Osteocyte (in vitro differentiated cells): ENCODE results near the gene DSG2. TPM values are rescaled to one million over a fixed set of nuclear protein-coding genes. Genes with fewer than 3 reads are reported as not detected.

Experiments used
- DNase-seq: peaks from one replicate; pipeline ENCODE4 v3.0.0; 2021; ENCODE audit warnings: mixed read lengths; ENCODE audit not compliant: unreplicated experiment; ENCODE audit errors: extremely low spot score
- H3K27ac Mint-ChIP-seq: one replicate; pipeline ENCODE4 v1.8.0; 2021; ENCODE audit warnings: mild to moderate bottlenecking, mixed read lengths; ENCODE audit not compliant: unreplicated experiment
- H3K27me3 Mint-ChIP-seq: one replicate; pipeline ENCODE4 v1.8.0; 2021; ENCODE audit warnings: mixed read lengths; ENCODE audit not compliant: unreplicated experiment
- H3K36me3 Mint-ChIP-seq: one replicate; pipeline ENCODE4 v1.8.0; 2021; ENCODE audit warnings: mixed read lengths; ENCODE audit not compliant: unreplicated experiment
- H3K4me1 Mint-ChIP-seq: one replicate; pipeline ENCODE4 v1.8.0; 2021; ENCODE audit warnings: mixed read lengths; ENCODE audit not compliant: unreplicated experiment
- H3K4me3 Mint-ChIP-seq: one replicate; pipeline ENCODE4 v1.8.0; 2021; ENCODE audit warnings: mild to moderate bottlenecking, moderate library complexity, mixed read lengths; ENCODE audit not compliant: unreplicated experiment
- H3K9me3 Mint-ChIP-seq: one replicate; pipeline ENCODE4 v1.8.0; 2021; ENCODE audit warnings: mixed read lengths; ENCODE audit not compliant: unreplicated experiment
- total RNA-seq: library from RNA; stranded (reverse); gene quantifications from 2 replicates; pipeline ENCODE4 v1.2.1, GENCODE V29; 2021
- TF ChIP-seq, protein P1 (sequence below): fragments of 200-600 bp; sonication (generic); IDR thresholded peaks from 2 replicates; pipeline ENCODE4 v1.5.0; 2021; ENCODE audit warnings: antibody characterized with exemption, mild to moderate bottlenecking, moderate library complexity

DSG2 gene
- total RNA-seq, 1 donor from 2014 or later = 16.6 TPM

DNA sequence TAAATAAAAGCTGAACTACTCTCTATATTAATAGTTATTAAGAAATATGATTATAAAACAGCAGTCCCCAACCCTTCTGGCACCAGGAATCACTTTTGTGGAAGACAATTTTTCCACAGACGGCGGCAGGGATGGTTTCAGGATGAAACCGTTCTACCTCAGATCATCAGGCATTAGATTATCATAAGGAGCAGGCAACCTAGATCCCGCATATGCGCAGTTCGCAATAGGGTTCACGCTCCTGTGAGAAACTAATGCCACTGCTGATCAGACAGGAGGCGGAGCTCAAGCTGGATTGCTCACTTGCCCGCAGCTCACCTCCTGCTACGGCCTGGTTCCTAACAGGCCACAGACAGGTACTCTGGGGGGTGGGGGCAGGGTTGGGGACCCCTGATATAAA lies 19.3 kb upstream of the DSG2 start:
- no peaks in the 10 kb centered on the region for H3K36me3 Mint-ChIP-seq
- H3K4me3 Mint-ChIP-seq = no peak overlapping the region
- TF ChIP-seq, protein P1, sequence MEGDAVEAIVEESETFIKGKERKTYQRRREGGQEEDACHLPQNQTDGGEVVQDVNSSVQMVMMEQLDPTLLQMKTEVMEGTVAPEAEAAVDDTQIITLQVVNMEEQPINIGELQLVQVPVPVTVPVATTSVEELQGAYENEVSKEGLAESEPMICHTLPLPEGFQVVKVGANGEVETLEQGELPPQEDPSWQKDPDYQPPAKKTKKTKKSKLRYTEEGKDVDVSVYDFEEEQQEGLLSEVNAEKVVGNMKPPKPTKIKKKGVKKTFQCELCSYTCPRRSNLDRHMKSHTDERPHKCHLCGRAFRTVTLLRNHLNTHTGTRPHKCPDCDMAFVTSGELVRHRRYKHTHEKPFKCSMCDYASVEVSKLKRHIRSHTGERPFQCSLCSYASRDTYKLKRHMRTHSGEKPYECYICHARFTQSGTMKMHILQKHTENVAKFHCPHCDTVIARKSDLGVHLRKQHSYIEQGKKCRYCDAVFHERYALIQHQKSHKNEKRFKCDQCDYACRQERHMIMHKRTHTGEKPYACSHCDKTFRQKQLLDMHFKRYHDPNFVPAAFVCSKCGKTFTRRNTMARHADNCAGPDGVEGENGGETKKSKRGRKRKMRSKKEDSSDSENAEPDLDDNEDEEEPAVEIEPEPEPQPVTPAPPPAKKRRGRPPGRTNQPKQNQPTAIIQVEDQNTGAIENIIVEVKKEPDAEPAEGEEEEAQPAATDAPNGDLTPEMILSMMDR = no peak
- no peak overlapping the region for H3K27ac Mint-ChIP-seq
- DNase-seq = no peak
- no peaks in the 10 kb centered on the region for H3K4me1 Mint-ChIP-seq
- H3K9me3 Mint-ChIP-seq = no peaks in the 10 kb centered on the region
- H3K27me3 Mint-ChIP-seq = peaks cover 37% of the 10 kb centered on the region

DNA sequence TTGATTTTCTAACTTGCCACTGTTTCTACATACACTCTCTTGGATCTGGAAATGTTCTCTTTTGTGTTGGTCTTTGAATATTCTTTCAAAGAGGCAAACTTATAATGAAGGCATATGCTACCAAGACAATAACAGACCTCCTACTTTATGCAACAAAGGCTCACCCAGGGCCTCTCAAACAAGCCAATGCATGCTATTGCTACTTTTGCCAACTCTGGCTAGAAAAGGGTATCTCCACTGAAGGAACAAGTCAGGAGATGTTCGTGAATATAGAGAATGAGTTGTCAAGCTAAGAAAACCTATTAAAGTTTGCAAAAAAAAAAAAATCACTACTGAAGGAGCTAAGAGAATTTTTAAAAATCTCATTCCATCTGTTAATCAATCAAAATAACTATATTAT lies 15.9 kb upstream of the DSG2 start:
- Mint-ChIP-seq H3K4me3 (no peak overlapping the region), H3K27ac (no peak overlapping the region), H3K36me3 (no peaks in the 10 kb centered on the region), H3K27me3 (peaks cover 25% of the 10 kb centered on the region), H3K9me3 (no peaks in the 10 kb centered on the region), H3K4me1 (no peaks in the 10 kb centered on the region)
- TF ChIP-seq, protein P1 = no peak
- no peak for DNase-seq

DNA sequence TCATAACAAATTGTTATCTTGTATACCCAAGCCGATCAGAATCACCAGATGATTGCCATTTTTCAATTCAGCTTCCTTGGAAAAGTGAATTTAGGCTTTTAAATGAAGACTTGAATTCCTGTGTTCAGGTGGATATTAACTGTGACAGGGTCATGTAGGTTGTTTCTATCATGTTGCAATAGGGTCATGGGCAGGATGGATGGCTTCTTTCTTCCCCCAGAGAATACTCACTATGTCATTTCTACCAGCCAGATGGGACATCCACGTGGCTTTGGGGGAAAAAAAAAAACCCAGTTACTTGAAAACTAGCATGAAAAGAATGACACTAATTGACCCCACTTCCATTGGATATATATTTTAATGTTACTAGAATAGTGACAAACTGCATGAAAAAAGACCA lies 14.6 kb upstream of the DSG2 start:
- H3K4me3 Mint-ChIP-seq = no peak overlapping the region
- TF ChIP-seq, protein P1 = no peak
- H3K27ac Mint-ChIP-seq = no peak overlapping the region
- H3K9me3 Mint-ChIP-seq = no peaks in the 10 kb centered on the region
- H3K27me3 Mint-ChIP-seq = peaks cover 25% of the 10 kb centered on the region
- peaks cover 4% of the 10 kb centered on the region for H3K4me1 Mint-ChIP-seq
- no peak for DNase-seq
- H3K36me3 Mint-ChIP-seq = no peaks in the 10 kb centered on the region

DNA sequence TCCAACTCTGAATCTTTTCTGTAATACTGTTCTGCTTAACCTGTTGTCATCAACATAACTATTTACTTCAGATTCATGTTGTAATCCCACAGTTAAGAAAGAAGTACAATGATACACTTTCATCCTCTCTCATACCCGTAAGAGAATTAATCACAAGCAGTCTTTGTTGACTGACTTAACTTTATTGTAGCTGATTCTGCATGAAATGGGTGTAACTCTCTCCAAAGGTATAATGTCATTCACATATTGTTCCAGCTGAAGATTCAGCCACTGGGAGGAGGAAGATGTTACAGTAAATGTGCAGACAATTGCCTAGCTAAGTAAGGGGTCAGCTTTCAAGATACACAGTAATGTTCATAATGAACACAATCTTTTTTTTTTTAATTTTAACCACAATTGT lies 13.5 kb upstream of the DSG2 start:
- Mint-ChIP-seq H3K27me3 (peaks cover 19% of the 10 kb centered on the region), H3K4me1 (peaks cover 4% of the 10 kb centered on the region), H3K27ac (no peak overlapping the region), H3K36me3 (no peaks in the 10 kb centered on the region), H3K4me3 (no peak overlapping the region), H3K9me3 (no peaks in the 10 kb centered on the region)
- no peak for DNase-seq
- TF ChIP-seq, protein P1 = no peak

DNA sequence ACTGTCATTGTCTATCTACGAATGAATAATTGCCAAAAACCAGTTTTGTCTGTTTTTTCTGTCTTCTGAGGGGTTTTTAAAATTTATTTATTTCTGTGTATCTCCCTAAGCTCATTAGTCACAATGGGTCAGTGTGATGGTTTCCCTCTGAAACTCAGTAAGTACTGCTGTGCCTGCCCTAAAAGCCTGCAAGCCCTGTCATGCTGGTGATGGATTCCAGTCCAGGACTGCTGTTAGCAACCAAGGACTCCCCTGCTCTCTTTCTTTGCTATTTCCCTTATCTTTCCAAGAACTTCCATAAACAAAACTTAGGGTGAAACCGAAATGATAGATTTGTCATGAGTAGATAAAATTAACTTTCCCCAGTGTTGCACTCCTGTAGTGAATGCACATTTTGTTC lies 11.8 kb upstream of the DSG2 start:
- Mint-ChIP-seq H3K4me1 (peaks cover 4% of the 10 kb centered on the region), H3K9me3 (no peaks in the 10 kb centered on the region), H3K27ac (no peak overlapping the region), H3K4me3 (no peak overlapping the region), H3K36me3 (no peaks in the 10 kb centered on the region), H3K27me3 (peaks cover 10% of the 10 kb centered on the region)
- DNase-seq = no peak
- TF ChIP-seq, protein P1 = no peak
